Neural crest cell (in vitro differentiated cells): ENCODE measurements around the gene PDILT. TPM values are rescaled to one million over a fixed set of nuclear protein-coding genes. Genes with fewer than 3 reads are reported as not detected.
"Not testable (repeated sequence)": the region's sequence is repeated elsewhere in the genome, so short reads cannot be mapped to it uniquely, and the experiment has no call there.

Experiments
- DNase-seq: peaks from one replicate; pipeline ENCODE4 v3.0.0; 2021; ENCODE audit warnings: low read depth, mixed read lengths, low spot score
- H3K27ac Mint-ChIP-seq: one replicate; pipeline ENCODE4 v1.8.0; 2021; ENCODE audit warnings: mild to moderate bottlenecking, mixed read lengths; ENCODE audit not compliant: unreplicated experiment
- H3K27me3 Mint-ChIP-seq: 2 replicates; pipeline ENCODE4 v1.8.0; 2021; ENCODE audit warnings: low read depth, mild to moderate bottlenecking, mixed read lengths
- H3K36me3 Mint-ChIP-seq: 2 replicates; pipeline ENCODE4 v1.8.0; 2021; ENCODE audit warnings: low read depth, mild to moderate bottlenecking, mixed read lengths
- H3K4me1 Mint-ChIP-seq: 2 replicates; pipeline ENCODE4 v1.8.0; 2021; ENCODE audit warnings: mixed read lengths
- H3K4me3 Mint-ChIP-seq: one replicate; pipeline ENCODE4 v1.8.0; 2021; ENCODE audit warnings: mild to moderate bottlenecking, mixed read lengths
- H3K9me3 Mint-ChIP-seq: 2 replicates; pipeline ENCODE4 v1.8.0; 2021; ENCODE audit warnings: mixed read lengths
- long read RNA-seq: library from polyadenylated mRNA; unstranded; transcript quantifications from one replicate; pipeline ENCODE4 v2.0.0, GENCODE V29; 2020
- total RNA-seq: library from RNA; stranded (reverse); gene quantifications from 2 replicates; pipeline ENCODE4 v1.2.1, GENCODE V29; 2021
- TF ChIP-seq, protein P1 (sequence below): fragments of 200-600 bp; sonication (generic); conservative IDR thresholded peaks from 2 replicates; pipeline ENCODE4 v1.5.0; 2021; ENCODE audit warnings: antibody characterized with exemption, mild to moderate bottlenecking

The PDILT gene, protein sequence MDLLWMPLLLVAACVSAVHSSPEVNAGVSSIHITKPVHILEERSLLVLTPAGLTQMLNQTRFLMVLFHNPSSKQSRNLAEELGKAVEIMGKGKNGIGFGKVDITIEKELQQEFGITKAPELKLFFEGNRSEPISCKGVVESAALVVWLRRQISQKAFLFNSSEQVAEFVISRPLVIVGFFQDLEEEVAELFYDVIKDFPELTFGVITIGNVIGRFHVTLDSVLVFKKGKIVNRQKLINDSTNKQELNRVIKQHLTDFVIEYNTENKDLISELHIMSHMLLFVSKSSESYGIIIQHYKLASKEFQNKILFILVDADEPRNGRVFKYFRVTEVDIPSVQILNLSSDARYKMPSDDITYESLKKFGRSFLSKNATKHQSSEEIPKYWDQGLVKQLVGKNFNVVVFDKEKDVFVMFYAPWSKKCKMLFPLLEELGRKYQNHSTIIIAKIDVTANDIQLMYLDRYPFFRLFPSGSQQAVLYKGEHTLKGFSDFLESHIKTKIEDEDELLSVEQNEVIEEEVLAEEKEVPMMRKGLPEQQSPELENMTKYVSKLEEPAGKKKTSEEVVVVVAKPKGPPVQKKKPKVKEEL
- not detected in 2 replicates for total RNA-seq
- long read RNA-seq: 0 reads

DNA sequence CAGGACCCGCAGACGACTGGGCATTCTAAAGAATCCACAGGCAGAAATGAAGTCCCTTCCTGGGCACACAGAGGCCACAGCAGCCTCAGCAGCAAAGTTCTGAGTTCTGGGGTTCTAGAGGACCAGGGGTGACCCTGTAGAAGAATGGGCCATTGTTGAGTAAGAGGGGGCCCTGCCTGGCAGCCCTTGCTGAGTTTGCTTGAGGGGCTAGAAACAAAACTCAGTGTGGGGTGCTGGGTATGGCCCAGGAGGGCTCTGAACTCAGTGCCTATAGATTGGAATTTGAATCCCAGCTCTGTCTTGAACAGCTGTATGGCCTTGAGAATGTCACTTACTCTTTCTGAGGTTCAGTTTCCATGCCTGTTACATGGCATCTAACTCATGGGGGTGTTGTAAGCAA lies at the start of gene PDILT:
Gene PDILT, minus strand, starts transcription at position 101 of the 400 bp plus-strand sequence. CDS start 5,437 bp downstream, outside the sequence.
- Mint-ChIP-seq H3K27me3 (no peaks in the 10 kb centered on the region), H3K27ac (no peak within 1 kb of the TSS), H3K4me1 (peaks cover 4% of the 10 kb centered on the region), H3K4me3 (no peak within 1 kb of the TSS), H3K9me3 (no peaks in the 10 kb centered on the region), H3K36me3 (no peaks in the 10 kb centered on the region)
- no peak for DNase-seq
- TF ChIP-seq, protein P1, sequence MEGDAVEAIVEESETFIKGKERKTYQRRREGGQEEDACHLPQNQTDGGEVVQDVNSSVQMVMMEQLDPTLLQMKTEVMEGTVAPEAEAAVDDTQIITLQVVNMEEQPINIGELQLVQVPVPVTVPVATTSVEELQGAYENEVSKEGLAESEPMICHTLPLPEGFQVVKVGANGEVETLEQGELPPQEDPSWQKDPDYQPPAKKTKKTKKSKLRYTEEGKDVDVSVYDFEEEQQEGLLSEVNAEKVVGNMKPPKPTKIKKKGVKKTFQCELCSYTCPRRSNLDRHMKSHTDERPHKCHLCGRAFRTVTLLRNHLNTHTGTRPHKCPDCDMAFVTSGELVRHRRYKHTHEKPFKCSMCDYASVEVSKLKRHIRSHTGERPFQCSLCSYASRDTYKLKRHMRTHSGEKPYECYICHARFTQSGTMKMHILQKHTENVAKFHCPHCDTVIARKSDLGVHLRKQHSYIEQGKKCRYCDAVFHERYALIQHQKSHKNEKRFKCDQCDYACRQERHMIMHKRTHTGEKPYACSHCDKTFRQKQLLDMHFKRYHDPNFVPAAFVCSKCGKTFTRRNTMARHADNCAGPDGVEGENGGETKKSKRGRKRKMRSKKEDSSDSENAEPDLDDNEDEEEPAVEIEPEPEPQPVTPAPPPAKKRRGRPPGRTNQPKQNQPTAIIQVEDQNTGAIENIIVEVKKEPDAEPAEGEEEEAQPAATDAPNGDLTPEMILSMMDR: no peak

DNA sequence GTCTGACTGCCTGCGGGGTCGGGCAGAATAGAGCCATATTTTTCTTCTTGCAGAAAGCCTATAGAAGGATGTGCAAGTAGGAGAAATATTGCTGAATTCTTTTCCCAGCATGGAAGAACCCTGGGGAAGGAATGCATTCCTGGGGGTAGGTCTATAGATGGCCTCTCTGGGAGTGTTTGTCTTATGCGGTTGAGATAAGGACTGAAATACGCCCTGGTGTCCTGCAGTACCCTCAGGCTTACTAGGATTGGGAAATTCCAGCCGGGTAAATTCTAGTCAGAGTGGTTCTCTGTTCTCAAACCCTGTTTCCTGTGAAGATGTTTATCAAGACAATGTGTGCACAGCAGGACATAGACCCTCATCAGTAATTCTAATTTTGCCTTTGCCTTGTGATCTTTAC lies 49.1 kb upstream of the PDILT start:
- not testable (repeated sequence) for DNase-seq, H3K4me3 Mint-ChIP-seq, H3K27ac Mint-ChIP-seq, H3K27me3 Mint-ChIP-seq, H3K36me3 Mint-ChIP-seq, H3K4me1 Mint-ChIP-seq, H3K9me3 Mint-ChIP-seq

DNA sequence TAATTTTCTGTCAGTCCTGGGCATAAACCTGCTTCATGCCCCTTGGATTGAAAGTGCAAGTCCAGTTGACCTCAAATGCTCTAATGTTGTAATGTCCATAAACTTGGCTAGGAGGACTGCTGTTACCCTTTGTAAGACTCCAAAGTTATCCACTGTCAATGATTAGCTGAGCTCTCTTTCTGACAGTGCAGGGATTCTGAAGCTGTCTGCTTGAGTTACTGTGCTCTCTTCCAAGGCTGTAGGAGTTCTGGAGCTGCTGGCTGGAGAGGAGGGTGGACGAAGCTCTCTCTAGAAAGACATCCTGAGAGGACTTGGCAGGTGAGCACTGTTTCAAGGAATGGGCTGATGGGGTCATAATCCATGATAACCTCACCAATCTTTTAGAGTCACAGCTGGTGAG lies 46.8 kb upstream of the PDILT start, which contains the start of gene ACSM2A:
Gene ACSM2A, plus strand, starts transcription at position 158 of the 400 bp plus-strand sequence. CDS start 8,594 bp downstream, outside the sequence.
- H3K4me3 Mint-ChIP-seq, DNase-seq, H3K36me3 Mint-ChIP-seq, H3K4me1 Mint-ChIP-seq, H3K27me3 Mint-ChIP-seq, H3K27ac Mint-ChIP-seq, H3K9me3 Mint-ChIP-seq: not testable (repeated sequence)

DNA sequence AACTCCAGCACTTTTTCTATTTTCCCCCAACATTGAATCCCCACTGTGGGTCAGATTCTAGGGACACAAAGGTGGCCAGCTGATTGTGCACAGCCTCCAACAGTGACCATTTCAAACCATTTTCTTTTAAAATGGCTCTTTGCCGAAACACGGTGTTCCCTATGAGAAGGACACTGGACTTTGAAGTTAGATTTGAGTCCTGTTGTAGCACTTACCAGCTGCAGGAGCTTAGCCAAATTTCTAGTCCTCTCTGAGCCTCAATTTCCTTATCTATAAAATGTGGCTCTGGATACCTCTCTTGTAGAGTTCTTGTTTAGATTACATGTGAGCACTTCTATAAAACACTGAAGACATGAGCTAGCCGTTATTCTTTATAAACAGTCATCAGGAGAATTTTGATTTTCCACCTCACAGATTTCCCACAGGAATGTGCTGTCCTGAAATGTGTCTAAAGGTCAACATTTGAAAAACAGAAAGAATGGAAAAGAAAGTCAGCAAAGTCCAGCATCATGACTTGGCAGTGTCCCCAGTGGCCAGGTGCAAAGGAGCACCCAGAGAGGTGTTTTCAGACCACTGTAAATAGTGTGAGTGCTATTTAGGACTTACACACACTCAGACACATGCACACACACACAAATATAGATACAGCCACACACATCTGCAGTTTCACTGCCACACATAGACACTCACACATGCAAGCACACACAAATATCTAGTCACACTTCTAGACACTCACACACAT lies 42.3 kb upstream of the PDILT start:
- not testable (repeated sequence) for H3K27me3 Mint-ChIP-seq, H3K4me3 Mint-ChIP-seq, H3K27ac Mint-ChIP-seq, H3K9me3 Mint-ChIP-seq, H3K4me1 Mint-ChIP-seq, H3K36me3 Mint-ChIP-seq, DNase-seq

DNA sequence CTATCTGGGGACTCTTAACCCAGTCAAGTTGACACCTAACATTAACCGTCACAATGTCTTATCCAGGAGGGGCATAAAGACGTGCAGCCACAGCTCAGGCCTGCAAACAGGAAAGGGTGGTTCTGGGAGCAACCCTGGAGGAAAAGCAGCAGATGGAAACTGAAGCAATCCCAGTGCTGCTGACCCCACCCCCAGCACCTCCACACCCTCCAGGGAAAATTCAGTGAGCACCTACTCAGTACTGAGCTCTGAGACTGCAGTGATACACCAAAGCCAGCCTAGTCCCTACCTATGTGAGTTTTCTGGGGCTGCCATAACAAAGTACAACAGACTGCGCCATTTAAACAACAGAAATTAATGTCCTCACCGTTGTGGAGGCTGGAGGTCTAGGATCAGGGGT lies 37.3 kb upstream of the PDILT start:
- not testable (repeated sequence) for H3K36me3 Mint-ChIP-seq, H3K27me3 Mint-ChIP-seq, H3K4me1 Mint-ChIP-seq, DNase-seq, H3K4me3 Mint-ChIP-seq, H3K27ac Mint-ChIP-seq, H3K9me3 Mint-ChIP-seq

DNA sequence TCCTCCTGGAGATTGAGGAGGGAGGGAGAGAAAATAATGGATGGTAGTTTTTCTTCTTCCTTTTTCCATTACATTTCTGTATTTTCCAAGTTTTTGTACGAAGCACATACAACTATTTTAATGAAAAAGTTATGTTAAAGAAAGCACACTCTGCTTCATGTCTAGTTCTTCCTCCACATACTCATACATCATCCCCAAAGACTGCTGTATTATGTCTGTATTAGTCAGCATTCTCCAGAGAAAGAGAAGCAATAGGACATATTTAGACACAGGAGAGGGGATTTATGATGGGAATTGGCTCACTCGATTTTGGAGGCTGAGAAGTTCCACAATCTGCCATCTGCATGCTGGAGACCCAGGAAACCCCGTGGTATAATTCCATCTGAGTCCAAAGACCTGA lies 36.7 kb upstream of the PDILT start:
- TF ChIP-seq, protein P1: no peak
- DNase-seq: no peak
- H3K36me3 Mint-ChIP-seq: no peaks in the 10 kb centered on the region
- no peak overlapping the region for H3K27ac Mint-ChIP-seq
- H3K9me3 Mint-ChIP-seq: no peaks in the 10 kb centered on the region
- no peak overlapping the region for H3K4me3 Mint-ChIP-seq
- H3K4me1 Mint-ChIP-seq: no peaks in the 10 kb centered on the region
- no peaks in the 10 kb centered on the region for H3K27me3 Mint-ChIP-seq

DNA sequence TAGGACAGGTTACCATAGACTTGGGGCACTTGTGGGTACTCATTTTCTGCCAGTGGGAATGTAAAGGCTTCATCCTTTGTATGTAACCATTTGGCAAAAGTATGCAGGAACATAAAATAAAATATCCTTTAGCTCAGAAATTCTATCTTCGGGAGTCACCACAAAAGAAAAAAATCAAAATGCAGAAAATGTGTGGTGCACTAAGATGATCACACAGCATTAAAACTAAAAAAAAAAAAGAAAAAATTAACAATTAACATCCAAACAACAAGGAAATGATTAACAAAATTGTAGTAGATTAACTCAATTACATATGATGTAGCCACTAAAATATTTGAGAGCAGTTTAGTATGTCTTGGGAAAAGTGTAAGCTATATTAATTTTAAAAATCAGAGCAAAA lies 36.2 kb upstream of the PDILT start:
- not testable (repeated sequence) for H3K27me3 Mint-ChIP-seq, H3K36me3 Mint-ChIP-seq, H3K9me3 Mint-ChIP-seq, H3K4me3 Mint-ChIP-seq, H3K4me1 Mint-ChIP-seq, H3K27ac Mint-ChIP-seq, DNase-seq

DNA sequence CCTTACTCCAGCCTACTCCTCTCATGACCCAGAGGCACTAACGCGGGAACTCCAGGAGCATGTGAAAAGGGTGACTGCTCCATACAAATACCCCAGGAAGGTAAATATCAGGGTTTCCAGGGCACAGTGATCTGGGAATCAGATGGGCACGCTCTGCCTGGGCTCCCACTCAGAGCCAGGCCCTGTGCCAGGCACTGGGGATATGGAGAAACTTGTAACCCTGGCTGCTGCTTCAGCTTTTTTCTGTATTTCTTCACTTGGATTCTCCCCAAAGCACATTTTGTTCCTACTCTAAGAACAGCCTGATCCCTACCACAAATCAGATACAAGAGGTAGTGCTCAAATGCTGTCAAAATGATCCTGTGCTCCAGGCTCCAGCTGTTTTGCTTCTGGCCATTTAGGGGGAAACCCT lies 35.3 kb upstream of the PDILT start:
- H3K27me3 Mint-ChIP-seq, H3K4me3 Mint-ChIP-seq, H3K4me1 Mint-ChIP-seq, H3K36me3 Mint-ChIP-seq, H3K27ac Mint-ChIP-seq, DNase-seq, H3K9me3 Mint-ChIP-seq: not testable (repeated sequence)

DNA sequence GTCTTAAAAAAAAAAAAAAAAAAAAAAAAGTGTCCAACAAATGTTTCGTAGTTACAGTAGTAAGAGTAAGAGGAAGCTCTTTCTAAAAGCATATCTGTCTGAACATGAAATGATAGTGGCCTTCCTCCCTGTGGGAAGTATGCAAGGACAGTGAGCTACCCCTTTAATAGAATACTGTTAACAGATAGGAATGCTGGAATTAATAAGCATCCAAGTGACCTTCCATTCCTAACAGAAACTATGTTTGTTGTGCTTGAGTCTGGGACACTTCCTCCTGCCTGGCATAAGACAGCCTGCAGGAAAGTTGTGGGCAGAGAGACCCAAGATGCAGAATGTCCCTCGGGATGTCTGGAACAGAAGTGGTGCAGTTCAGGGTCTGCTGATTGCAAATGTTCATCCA lies 34.4 kb upstream of the PDILT start:
- DNase-seq, H3K4me1 Mint-ChIP-seq, H3K27ac Mint-ChIP-seq, H3K9me3 Mint-ChIP-seq, H3K4me3 Mint-ChIP-seq, H3K27me3 Mint-ChIP-seq, H3K36me3 Mint-ChIP-seq: not testable (repeated sequence)
